ENCODE measurements around the gene RPA3.

RPA3 gene

DNA sequence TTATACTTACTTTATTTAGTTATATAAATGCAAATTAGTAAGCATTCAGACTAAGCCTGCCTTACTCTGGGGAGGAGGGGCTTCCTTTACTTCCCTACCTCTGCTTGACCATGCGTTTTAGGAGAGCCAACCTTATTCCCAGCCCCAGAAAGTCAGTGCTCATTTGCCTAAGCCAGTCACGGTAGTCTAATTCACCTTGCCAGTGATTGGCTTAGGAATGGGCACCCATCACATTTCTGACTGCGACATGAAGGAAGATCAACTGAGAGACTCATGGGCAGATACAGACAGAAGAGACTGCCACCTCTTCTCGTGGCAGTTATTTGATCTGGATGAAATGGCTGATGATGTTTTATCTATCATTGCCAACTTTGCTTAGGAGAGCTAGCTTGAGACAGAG, 29.5 kb downstream of the RPA3 start:
- DNase-seq (ENCODE audit: low read depth) = no peak
- TF ChIP-seq, protein P1, sequence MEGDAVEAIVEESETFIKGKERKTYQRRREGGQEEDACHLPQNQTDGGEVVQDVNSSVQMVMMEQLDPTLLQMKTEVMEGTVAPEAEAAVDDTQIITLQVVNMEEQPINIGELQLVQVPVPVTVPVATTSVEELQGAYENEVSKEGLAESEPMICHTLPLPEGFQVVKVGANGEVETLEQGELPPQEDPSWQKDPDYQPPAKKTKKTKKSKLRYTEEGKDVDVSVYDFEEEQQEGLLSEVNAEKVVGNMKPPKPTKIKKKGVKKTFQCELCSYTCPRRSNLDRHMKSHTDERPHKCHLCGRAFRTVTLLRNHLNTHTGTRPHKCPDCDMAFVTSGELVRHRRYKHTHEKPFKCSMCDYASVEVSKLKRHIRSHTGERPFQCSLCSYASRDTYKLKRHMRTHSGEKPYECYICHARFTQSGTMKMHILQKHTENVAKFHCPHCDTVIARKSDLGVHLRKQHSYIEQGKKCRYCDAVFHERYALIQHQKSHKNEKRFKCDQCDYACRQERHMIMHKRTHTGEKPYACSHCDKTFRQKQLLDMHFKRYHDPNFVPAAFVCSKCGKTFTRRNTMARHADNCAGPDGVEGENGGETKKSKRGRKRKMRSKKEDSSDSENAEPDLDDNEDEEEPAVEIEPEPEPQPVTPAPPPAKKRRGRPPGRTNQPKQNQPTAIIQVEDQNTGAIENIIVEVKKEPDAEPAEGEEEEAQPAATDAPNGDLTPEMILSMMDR (conservative IDR thresholded peaks at IDR 0.05; ENCODE audit: control insufficient read depth, insufficient read depth, low read depth, low read length) = no peak

DNA sequence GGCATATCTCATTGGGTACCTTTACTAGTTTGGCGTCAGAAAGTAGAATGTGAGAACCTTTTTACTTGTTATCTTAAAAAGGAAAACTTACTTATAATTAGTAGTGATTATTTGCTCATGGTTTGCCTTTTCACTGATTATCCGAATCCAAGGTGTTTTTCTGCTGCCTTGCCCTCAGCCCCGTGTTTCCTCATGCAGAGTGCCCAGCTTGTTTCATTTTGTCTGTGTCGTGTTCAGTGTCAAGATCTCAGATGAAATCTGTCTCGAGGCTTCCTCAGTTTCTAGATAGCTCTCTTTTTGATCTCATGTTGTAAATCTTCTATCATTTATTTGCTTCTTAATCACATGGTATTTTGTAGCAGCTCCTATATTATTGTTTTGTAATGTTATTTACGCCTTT, 30.1 kb downstream of the RPA3 start:
- DNase-seq (ENCODE audit: low read depth) = no peak
- TF ChIP-seq, protein P1 (conservative IDR thresholded peaks at IDR 0.05; ENCODE audit: control insufficient read depth, insufficient read depth, low read depth, low read length) = no peak
- no peak overlapping the region for H3K4me3 ChIP-seq (ENCODE audit: control insufficient read depth, low read depth, low read length)

More for the DNA sequence above, 29.5 kb downstream of the RPA3 start:
- H3K4me3 ChIP-seq (ENCODE audit: control insufficient read depth, low read depth, low read length) = no peak overlapping the region

DNA sequence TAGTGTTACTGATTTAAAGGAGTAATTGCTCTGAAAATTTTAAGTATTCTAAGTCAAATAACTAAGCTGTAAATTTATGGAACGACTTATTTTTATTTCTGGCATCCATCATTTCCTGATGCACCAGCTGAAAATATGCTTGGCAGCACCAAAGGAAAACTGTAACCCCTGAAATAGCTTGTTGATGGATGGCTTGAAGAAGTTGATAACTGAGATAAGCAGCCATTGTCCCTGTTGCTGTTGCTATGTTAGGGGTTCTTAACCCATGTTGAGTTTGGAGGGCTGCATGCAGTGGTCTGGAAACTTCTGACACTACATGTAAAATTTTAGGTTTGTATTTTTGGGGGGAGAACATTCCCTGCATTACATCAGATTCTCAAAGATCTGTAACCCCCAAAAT, 30.6 kb downstream of the RPA3 start:
- no peak for DNase-seq (ENCODE audit: low read depth)
- TF ChIP-seq, protein P1 (conservative IDR thresholded peaks at IDR 0.05; ENCODE audit: control insufficient read depth, insufficient read depth, low read depth, low read length) = no peak
- no peak overlapping the region for H3K4me3 ChIP-seq (ENCODE audit: control insufficient read depth, low read depth, low read length)

DNA sequence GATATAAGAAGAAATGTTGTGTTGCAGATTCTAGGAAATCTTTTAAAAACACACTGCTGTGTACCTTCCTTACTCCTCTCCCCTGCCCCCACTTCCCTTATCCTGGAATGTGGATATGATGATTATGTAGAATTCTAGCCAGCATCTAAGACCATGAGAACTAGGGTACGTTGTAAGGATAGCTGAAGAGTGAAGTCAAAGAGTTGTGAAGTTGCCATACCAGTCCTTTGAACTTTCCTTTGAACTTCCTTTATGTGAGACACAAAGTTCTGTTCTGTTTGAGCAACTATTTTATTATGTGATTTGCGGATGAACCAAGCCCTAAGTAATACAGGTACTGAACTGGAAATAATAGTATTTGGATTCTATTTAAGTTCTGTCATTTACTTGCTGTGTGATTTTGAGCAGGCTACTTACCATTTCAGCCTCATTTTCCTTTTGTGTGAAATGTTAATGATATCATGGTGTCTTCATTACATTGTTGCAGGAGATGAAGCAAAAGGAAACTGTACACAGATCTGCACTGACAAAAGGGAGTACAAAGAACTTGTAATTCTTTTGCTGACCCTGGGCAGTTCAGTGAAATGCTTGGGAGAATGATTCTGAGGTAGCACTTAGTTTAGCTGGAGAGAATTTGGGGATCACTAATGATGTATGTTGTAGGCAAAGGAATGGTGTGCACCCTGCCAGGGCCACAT, 31.4 kb downstream of the RPA3 start:
- TF ChIP-seq, protein P1 (conservative IDR thresholded peaks at IDR 0.05; ENCODE audit: control insufficient read depth, insufficient read depth, low read depth, low read length) = no peak
- no peak overlapping the region for H3K4me3 ChIP-seq (ENCODE audit: control insufficient read depth, low read depth, low read length)
- no peak for DNase-seq (ENCODE audit: low read depth)

DNA sequence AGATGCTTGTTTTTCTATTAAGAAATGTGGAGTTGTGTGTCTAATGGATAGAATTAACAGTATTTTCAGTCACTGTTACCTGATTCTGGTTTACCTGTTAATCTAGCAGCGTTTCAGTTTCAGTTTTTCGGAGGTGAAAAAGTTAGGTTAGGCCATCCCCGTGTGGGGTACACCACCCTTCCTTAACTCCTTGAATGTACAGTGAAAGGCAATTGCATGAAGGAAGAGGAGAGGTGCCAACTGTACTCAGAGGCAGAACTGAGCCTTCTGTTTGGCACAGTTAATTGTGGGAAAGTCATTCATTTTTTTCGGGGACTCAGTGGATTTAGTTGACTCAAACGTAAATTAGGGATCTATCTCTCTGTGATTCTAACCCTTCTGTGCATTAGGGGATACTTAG, 35.5 kb downstream of the RPA3 start:
- TF ChIP-seq, protein P1 (conservative IDR thresholded peaks at IDR 0.05; ENCODE audit: control insufficient read depth, insufficient read depth, low read depth, low read length) = no peak
- no peak overlapping the region for H3K4me3 ChIP-seq (ENCODE audit: control insufficient read depth, low read depth, low read length)
- no peak for DNase-seq (ENCODE audit: low read depth)

DNA sequence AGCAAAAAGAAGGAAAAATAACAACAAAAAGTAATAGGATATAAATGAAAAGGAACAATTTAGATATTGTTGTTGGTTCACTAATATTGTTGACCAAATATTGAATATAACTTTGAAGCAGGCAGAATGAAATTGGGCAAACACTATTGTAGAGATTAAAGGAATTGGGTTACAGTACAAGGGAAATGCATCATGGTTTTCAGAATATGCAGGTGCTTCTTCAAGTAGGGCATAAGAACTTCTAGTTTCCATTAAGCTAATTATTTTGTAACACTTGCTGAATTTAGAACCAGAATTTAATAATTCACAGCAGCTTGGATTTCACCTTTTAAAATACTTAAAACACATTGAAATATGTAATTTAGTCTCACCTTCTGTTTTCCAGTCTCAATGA, 36.5 kb downstream of the RPA3 start:
- TF ChIP-seq, protein P1 (conservative IDR thresholded peaks at IDR 0.05; ENCODE audit: control insufficient read depth, insufficient read depth, low read depth, low read length) = no peak
- no peak for DNase-seq (ENCODE audit: low read depth)
- no peak overlapping the region for H3K4me3 ChIP-seq (ENCODE audit: control insufficient read depth, low read depth, low read length)

All from fibroblast of mammary gland (primary cell).